Cardiac septum (tissue), 1 donor: Measurements from ENCODE around the gene KRTDAP. TPM values are rescaled to one million over a fixed set of nuclear protein-coding genes. Genes with fewer than 3 reads are reported as not detected.
"Not testable (repeated sequence)": the region's sequence is repeated elsewhere in the genome, so short reads cannot be mapped to it uniquely, and the experiment has no call there.

Experiments
- DNase-seq: peaks from one replicate; pipeline ENCODE4 v3.0.0-alpha.2; 2020; ENCODE audit warnings: low spot score
- intact Hi-C: fragments of 100-400 bp; cut with DNase I; formaldehyde crosslinking; loops from one replicate; pipeline ENCODE4 v1.14.0; 2022
- total RNA-seq: library from RNA; stranded (reverse); fragmentation: NEBNext Ultra II Directional; extraction: Animal tissue kit (Norgen Biotek cat#: 25700); gene quantifications from one replicate; pipeline ENCODE4 v1.2.1, GENCODE V29; 2021
- donor health status: DM: no; HTN: no; CAD: no.

The KRTDAP gene
- total RNA-seq, 1 donor from 2014 or later, result not detected

- no peak for DNase-seq
- intact Hi-C loops, result no loop called here
Measured at GRCh38 chr19:35491836-35492360, 1.6 kb upstream of the KRTDAP start.

GRCh38 chr19:35488677-35489076, 1.6 kb downstream of the KRTDAP start:
- DNase-seq, result no peak
- intact Hi-C loops, result no loop called here

GRCh38 chr19:35487656-35488182, 2.5 kb downstream of the KRTDAP start:
- intact Hi-C loops, result no loop called here
- DNase-seq, result no peak

- no peak for DNase-seq
- intact Hi-C loops, result no loop called here
Measured at GRCh38 chr19:35486268-35486708, 4.0 kb downstream of the KRTDAP start.

GRCh38 chr19:35484252-35485036, 5.8 kb downstream of the KRTDAP start:
- DNase-seq, result no peak
- intact Hi-C loops, result no loop called here

- DNase-seq, result no peak
- intact Hi-C loops, result no loop called here
Measured at GRCh38 chr19:35483089-35483488, 7.2 kb downstream of the KRTDAP start.

GRCh38 chr19:35478794-35479677, 11.2 kb downstream of the KRTDAP start:
- intact Hi-C loops, result no loop called here
- DNase-seq, result no peak

- no peak for DNase-seq
- intact Hi-C loops, result no loop called here
Measured at GRCh38 chr19:35476149-35476548, 14.1 kb downstream of the KRTDAP start.

GRCh38 chr19:35474594-35474993, 15.7 kb downstream of the KRTDAP start:
- DNase-seq, intact Hi-C loops: not testable (repeated sequence)

- intact Hi-C loops, result no loop called here
- DNase-seq, result no peak
Measured at GRCh38 chr19:35474104-35474503, 16.2 kb downstream of the KRTDAP start.

GRCh38 chr19:35471946-35472345, 18.3 kb downstream of the KRTDAP start:
- intact Hi-C loops, result no loop called here
- DNase-seq, result no peak

GRCh38 chr19:35471075-35471474, 19.2 kb downstream of the KRTDAP start:
- intact Hi-C loops, DNase-seq: not testable (repeated sequence)

GRCh38 chr19:35470128-35470527, 20.1 kb downstream of the KRTDAP start:
- intact Hi-C loops, result no loop called here

GRCh38 chr19:35468637-35469036, 21.6 kb downstream of the KRTDAP start:
- intact Hi-C loops, result loop anchor here (1.0 to 5.0 kb wide), 2 partner anchors 46 to 116 kb away; no protein-coding TSS in a partner anchor

More at GRCh38 chr19:35470128-35470527, 20.1 kb downstream of the KRTDAP start:
- DNase-seq, result no peak

GRCh38 chr19:35466259-35466658, 24.0 kb downstream of the KRTDAP start:
- DNase-seq, result no peak
- intact Hi-C loops, result loop anchor here (5.0 kb wide), 1 partner anchor 44 kb away; no protein-coding TSS in a partner anchor

More at GRCh38 chr19:35468637-35469036, 21.6 kb downstream of the KRTDAP start:
- DNase-seq, result no peak

- DNase-seq, intact Hi-C loops: not testable (repeated sequence)
Measured at GRCh38 chr19:35462956-35463355, 27.3 kb downstream of the KRTDAP start.

GRCh38 chr19:35462476-35462953, 27.7 kb downstream of the KRTDAP start:
- intact Hi-C loops, result no loop called here
- DNase-seq, result peak; percentile 78

- DNase-seq, intact Hi-C loops: not testable (repeated sequence)
Measured at GRCh38 chr19:35461788-35462187, 28.5 kb downstream of the KRTDAP start.

GRCh38 chr19:35461060-35461459, 29.2 kb downstream of the KRTDAP start:
- intact Hi-C loops, result no loop called here
- no peak for DNase-seq

GRCh38 chr19:35460608-35461007, 29.7 kb downstream of the KRTDAP start:
- no peak for DNase-seq
- intact Hi-C loops, result no loop called here
